HepG2 (cell line): ENCODE data around the gene COPZ1. TPM values are rescaled to one million over a fixed set of nuclear protein-coding genes. Genes with fewer than 3 reads are reported as not detected.

ENCODE experiments used
- ATF3 ChIP-seq: sonication (generic); formaldehyde crosslinking; IDR thresholded peaks from 2 replicates; pipeline ENCODE4 v1.4.0; 2020; ENCODE audit warnings: missing genetic modification reagents
- BCL3 ChIP-seq: sonication (generic); formaldehyde crosslinking; IDR thresholded peaks from 2 replicates; pipeline ENCODE4 v1.5.1; 2020; ENCODE audit warnings: mild to moderate bottlenecking, missing genetic modification reagents, moderate library complexity
- HNRNPLL ChIP-seq: fragments of 200-400 bp; formaldehyde crosslinking; IDR thresholded peaks from 2 replicates; pipeline ENCODE4 v1.6.1; 2017; ENCODE audit warnings: mild to moderate bottlenecking, low read depth, low read length; ENCODE audit not compliant: poor library complexity, severe bottlenecking
- KLF6 ChIP-seq: IDR thresholded peaks from 2 replicates; pipeline ENCODE4 v1.8.0; 2016; ENCODE audit warnings: missing biosample characterization, missing genetic modification reagents
- KMT2B ChIP-seq: IDR thresholded peaks from 2 replicates; pipeline ENCODE4 v1.6.1; 2016; ENCODE audit warnings: missing genetic modification reagents, missing compliant biosample characterization
- MIER3 ChIP-seq: IDR thresholded peaks from 2 replicates; pipeline ENCODE4 v1.6.1; 2016; ENCODE audit warnings: missing compliant biosample characterization, borderline replicate concordance
- NFE2 ChIP-seq: sonication (generic); formaldehyde crosslinking; IDR thresholded peaks from 2 replicates; pipeline ENCODE4 v1.4.0; 2020; ENCODE audit warnings: missing genetic modification reagents
- PRMT3 ChIP-seq: sonication (generic); formaldehyde crosslinking; IDR thresholded peaks from 2 replicates; pipeline ENCODE4 v1.8.1; 2022; ENCODE audit warnings: low read depth, mild to moderate bottlenecking, moderate library complexity, missing genetic modification reagents, borderline replicate concordance
- SMYD3 ChIP-seq: sonication (generic); formaldehyde crosslinking; IDR thresholded peaks from 2 replicates; pipeline ENCODE4 v1.8.1; 2023; ENCODE audit warnings: mild to moderate bottlenecking, missing genetic modification reagents
- TBL1XR1 ChIP-seq: fragments of 150-350 bp; IDR thresholded peaks from 2 replicates; pipeline ENCODE4 v1.6.1; 2014; ENCODE audit warnings: borderline replicate concordance, low read length; ENCODE audit not compliant: partially characterized antibody
- YEATS4 ChIP-seq: sonication (generic); formaldehyde crosslinking; IDR thresholded peaks from 2 replicates; pipeline ENCODE4 v1.4.0; 2020; ENCODE audit warnings: missing genetic modification reagents, borderline replicate concordance
- ZMAT3 ChIP-seq: sonication (generic); formaldehyde crosslinking; conservative IDR thresholded peaks from 2 replicates; pipeline ENCODE4 v1.7.0; 2021; ENCODE audit warnings: missing genetic modification reagents
- ZNF230 ChIP-seq: sonication (generic); formaldehyde crosslinking; IDR thresholded peaks from 2 replicates; pipeline ENCODE4 v1.4.0; 2020; ENCODE audit warnings: mild to moderate bottlenecking, missing genetic modification reagents
- ZNF7 ChIP-seq: IDR thresholded peaks from 2 replicates; pipeline ENCODE4 v1.6.1; 2016; ENCODE audit warnings: missing biosample characterization, missing genetic modification reagents
- ZZZ3 ChIP-seq: sonication (generic); formaldehyde crosslinking; IDR thresholded peaks from 2 replicates; pipeline ENCODE4 v1.4.0; 2020; ENCODE audit warnings: missing genetic modification reagents, mild to moderate bottlenecking, borderline replicate concordance
- polyA plus RNA-seq, 8 experiments: library from polyadenylated mRNA; depleted of rRNA in 3 of 8; stranded (reverse) in 7 of 8; unstranded in 1 of 8; fragments of >200 nt; fragmentation: Illumina TruSeq in 4 of 8; extraction: Trizol in 4 of 8; gene quantifications; 2 replicates each; pipeline versions ENCODE4 v1.2.1 to v1.2.3, GENCODE V29; 2011 to 2016; ENCODE audit warnings: low read depth in 4 of 8, missing spikeins in 1 of 8, mixed read lengths in 1 of 8; ENCODE audit not compliant: insufficient read depth in 1 of 8
- total RNA-seq, 5 experiments: library from RNA; depleted of rRNA; stranded (reverse); fragments of >200 nt; fragmentation: Illumina TruSeq; extraction: Trizol; gene quantifications; 2 replicates each; pipeline ENCODE4 v1.2.3, GENCODE V29; 2016; ENCODE audit warnings: low read depth in 1 of 5
- TF ChIP-seq, protein P1 (sequence below): sonication (generic); formaldehyde crosslinking; IDR thresholded peaks from 2 replicates; pipeline ENCODE4 v1.8.1; 2023; ENCODE audit warnings: missing genetic modification reagents, inconsistent platforms, borderline replicate concordance
- TF ChIP-seq, protein P2 (sequence below): sonication (generic); formaldehyde crosslinking; IDR thresholded peaks from 2 replicates; pipeline ENCODE4 v1.4.0; 2020; ENCODE audit warnings: mild to moderate bottlenecking, missing genetic modification reagents
- TF ChIP-seq, protein P3 (sequence below): sonication (generic); formaldehyde crosslinking; conservative IDR thresholded peaks from 2 replicates; pipeline ENCODE4 v1.5.0; 2020; ENCODE audit warnings: missing genetic modification reagents
- TF ChIP-seq, protein P4 (sequence below): sonication (generic); formaldehyde crosslinking; IDR thresholded peaks from 2 replicates; pipeline ENCODE4 v1.5.0; 2020; ENCODE audit warnings: mild to moderate bottlenecking, missing genetic modification reagents, moderate library complexity
- TF ChIP-seq, protein P5 (sequence below): sonication (generic); formaldehyde crosslinking; IDR thresholded peaks from 2 replicates; pipeline ENCODE4 v1.8.1; 2023; ENCODE audit warnings: mild to moderate bottlenecking, missing genetic modification reagents, borderline replicate concordance

COPZ1 gene
- total and polyA plus RNA-seq, 2 of the 13 experiments (the other 11 are each of a cell fraction or from before 2014, with no cell fraction given) = 125 to 184 TPM

DNA sequence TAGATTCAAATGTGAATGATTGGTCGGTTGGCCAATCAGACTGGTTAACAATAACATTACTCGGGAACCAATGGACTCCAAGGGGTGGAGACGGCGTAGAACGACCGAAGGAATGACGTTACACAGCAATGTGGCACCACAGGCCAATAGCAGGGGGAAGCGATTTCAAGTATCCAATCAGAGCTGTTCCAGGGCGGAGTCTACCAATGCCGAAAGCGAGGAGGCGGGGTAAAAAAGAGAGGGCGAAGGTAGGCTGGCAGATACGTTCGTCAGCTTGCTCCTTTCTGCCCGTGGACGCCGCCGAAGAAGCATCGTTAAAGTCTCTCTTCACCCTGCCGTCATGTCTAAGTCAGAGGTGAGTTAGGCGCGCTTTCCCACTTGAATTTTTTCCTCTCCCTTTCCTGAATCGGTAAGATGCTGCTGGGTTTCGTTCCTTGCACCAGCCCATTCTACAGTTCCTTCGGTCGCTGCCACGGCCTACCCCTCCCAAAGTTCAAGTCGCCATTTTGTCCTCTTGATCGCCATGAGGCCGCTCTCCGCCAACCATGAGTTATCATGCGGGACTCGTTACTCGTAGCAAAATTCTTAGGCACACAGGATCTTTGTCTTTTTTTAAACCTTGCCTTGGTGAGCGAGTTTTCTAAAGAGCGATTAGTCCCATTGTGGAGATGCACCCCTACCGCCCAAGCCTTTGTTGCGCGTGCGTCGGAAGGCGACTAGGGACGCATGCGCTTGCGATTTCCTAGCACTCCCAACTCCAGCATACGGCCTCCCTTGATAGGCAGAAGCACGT is 44.3 kb upstream of the COPZ1 start, which contains the start of gene HNRNPA1 (continued):
- peak; percentile 51 for TF ChIP-seq TBL1XR1
- no peak for TF ChIP-seq ATF3 (CRISPR knock-in tag)
- TF ChIP-seq MIER3 = peak; percentile 71
- no peak for TF ChIP-seq ZNF230 (CRISPR knock-in tag)
- TF ChIP-seq, protein P1, sequence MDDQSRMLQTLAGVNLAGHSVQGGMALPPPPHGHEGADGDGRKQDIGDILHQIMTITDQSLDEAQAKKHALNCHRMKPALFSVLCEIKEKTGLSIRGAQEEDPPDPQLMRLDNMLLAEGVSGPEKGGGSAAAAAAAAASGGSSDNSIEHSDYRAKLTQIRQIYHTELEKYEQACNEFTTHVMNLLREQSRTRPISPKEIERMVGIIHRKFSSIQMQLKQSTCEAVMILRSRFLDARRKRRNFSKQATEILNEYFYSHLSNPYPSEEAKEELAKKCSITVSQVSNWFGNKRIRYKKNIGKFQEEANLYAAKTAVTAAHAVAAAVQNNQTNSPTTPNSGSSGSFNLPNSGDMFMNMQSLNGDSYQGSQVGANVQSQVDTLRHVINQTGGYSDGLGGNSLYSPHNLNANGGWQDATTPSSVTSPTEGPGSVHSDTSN (CRISPR knock-in tag) = no peak; the same call in 1 of the 2 replicates
- no peak for TF ChIP-seq NFE2 (CRISPR knock-in tag)
- TF ChIP-seq, protein P2, sequence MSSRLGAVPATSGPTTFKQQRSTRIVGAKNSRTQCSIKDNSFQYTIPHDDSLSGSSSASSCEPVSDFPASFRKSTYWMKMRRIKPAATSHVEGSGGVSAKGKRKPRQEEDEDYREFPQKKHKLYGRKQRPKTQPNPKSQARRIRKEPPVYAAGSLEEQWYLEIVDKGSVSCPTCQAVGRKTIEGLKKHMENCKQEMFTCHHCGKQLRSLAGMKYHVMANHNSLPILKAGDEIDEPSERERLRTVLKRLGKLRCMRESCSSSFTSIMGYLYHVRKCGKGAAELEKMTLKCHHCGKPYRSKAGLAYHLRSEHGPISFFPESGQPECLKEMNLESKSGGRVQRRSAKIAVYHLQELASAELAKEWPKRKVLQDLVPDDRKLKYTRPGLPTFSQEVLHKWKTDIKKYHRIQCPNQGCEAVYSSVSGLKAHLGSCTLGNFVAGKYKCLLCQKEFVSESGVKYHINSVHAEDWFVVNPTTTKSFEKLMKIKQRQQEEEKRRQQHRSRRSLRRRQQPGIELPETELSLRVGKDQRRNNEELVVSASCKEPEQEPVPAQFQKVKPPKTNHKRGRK = 0 out of 2 replicates have a peak, but pooled peaks have one; percentile 20
- 0 out of 2 replicates have a peak, but pooled peaks have one; percentile 17 for TF ChIP-seq KMT2B
- no peak for TF ChIP-seq ZNF7 (CRISPR knock-in tag)
- no peak for TF ChIP-seq HNRNPLL
- TF ChIP-seq ZZZ3 = peak; percentile 51; the same call in 1 of the 2 replicates
- TF ChIP-seq SMYD3 (CRISPR knock-in tag) = 0 out of 2 replicates have a peak, but pooled peaks have one; percentile 11
- TF ChIP-seq PRMT3 (CRISPR knock-in tag) = no peak
- TF ChIP-seq, protein P3, sequence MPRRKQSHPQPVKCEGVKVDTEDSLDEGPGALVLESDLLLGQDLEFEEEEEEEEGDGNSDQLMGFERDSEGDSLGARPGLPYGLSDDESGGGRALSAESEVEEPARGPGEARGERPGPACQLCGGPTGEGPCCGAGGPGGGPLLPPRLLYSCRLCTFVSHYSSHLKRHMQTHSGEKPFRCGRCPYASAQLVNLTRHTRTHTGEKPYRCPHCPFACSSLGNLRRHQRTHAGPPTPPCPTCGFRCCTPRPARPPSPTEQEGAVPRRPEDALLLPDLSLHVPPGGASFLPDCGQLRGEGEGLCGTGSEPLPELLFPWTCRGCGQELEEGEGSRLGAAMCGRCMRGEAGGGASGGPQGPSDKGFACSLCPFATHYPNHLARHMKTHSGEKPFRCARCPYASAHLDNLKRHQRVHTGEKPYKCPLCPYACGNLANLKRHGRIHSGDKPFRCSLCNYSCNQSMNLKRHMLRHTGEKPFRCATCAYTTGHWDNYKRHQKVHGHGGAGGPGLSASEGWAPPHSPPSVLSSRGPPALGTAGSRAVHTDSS = no peak
- peak; percentile 60; the same call in 1 of the 2 replicates for TF ChIP-seq KLF6 (CRISPR knock-in tag)
- no peak for TF ChIP-seq BCL3 (CRISPR knock-in tag)
- peak; percentile 65; the same call in 1 of the 2 replicates for TF ChIP-seq ZMAT3 (CRISPR knock-in tag)
- TF ChIP-seq, protein P4, sequence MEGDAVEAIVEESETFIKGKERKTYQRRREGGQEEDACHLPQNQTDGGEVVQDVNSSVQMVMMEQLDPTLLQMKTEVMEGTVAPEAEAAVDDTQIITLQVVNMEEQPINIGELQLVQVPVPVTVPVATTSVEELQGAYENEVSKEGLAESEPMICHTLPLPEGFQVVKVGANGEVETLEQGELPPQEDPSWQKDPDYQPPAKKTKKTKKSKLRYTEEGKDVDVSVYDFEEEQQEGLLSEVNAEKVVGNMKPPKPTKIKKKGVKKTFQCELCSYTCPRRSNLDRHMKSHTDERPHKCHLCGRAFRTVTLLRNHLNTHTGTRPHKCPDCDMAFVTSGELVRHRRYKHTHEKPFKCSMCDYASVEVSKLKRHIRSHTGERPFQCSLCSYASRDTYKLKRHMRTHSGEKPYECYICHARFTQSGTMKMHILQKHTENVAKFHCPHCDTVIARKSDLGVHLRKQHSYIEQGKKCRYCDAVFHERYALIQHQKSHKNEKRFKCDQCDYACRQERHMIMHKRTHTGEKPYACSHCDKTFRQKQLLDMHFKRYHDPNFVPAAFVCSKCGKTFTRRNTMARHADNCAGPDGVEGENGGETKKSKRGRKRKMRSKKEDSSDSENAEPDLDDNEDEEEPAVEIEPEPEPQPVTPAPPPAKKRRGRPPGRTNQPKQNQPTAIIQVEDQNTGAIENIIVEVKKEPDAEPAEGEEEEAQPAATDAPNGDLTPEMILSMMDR = no peak
- peak; percentile 99 for TF ChIP-seq YEATS4 (CRISPR knock-in tag)
- TF ChIP-seq, protein P5, sequence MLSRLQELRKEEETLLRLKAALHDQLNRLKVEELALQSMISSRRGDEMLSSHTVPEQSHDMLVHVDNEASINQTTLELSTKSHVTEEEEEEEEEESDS = 0 out of 2 replicates have a peak, but pooled peaks have one; percentile 9
